Small intestine (tissue), 7 donors: ENCODE results near the gene ANKRD42. TPM values are rescaled to one million over a fixed set of nuclear protein-coding genes. Genes with fewer than 3 reads are reported as not detected.

ENCODE experiments used
- DNase-seq, 2 donors: peaks; one replicate each; pipeline versions ENCODE4 v3.0.0 to v3.0.0-alpha.2; 2013
- FAIRE-seq: peaks from 2 replicates; lab custom pipeline; 2012; peaks lifted over from hg19 to GRCh38; lab: Jason Lieb, UNC
- H3K27ac ChIP-seq, 3 donors: one replicate each; pipeline ENCODE4 v1.5.1; 2013; ENCODE audit warnings: low read length in 2 of 3, mild to moderate bottlenecking in 2 of 3, control low read depth in 1 of 3, inconsistent platforms in 1 of 3, low read depth in 1 of 3, moderate library complexity in 1 of 3
- H3K27me3 ChIP-seq, 3 donors: one replicate each; pipeline ENCODE4 v1.6.1; 2013; ENCODE audit warnings: low read length in 3 of 3, inconsistent platforms in 1 of 3; ENCODE audit not compliant: control insufficient read depth in 3 of 3, insufficient read depth in 3 of 3
- H3K36me3 ChIP-seq, 3 donors: one replicate each; pipeline ENCODE4 v1.6.1; 2013; ENCODE audit warnings: low read length in 3 of 3, inconsistent platforms in 1 of 3, low read depth in 1 of 3, mild to moderate bottlenecking in 1 of 3, moderate library complexity in 1 of 3; ENCODE audit not compliant: control insufficient read depth in 3 of 3, insufficient read depth in 2 of 3
- H3K4me1 ChIP-seq, 3 donors: one replicate each; pipeline ENCODE4 v1.6.1; 2013; ENCODE audit warnings: low read length in 2 of 3, inconsistent platforms in 1 of 3, low read depth in 1 of 3, mild to moderate bottlenecking in 1 of 3, moderate library complexity in 1 of 3; ENCODE audit not compliant: control insufficient read depth in 3 of 3, insufficient read depth in 2 of 3
- H3K4me3 ChIP-seq, 3 donors: one replicate each; pipeline ENCODE4 v1.5.1; 2013; ENCODE audit warnings: low read length in 3 of 3, control low read depth in 1 of 3, inconsistent platforms in 1 of 3, low read depth in 1 of 3, mild to moderate bottlenecking in 1 of 3, moderate library complexity in 1 of 3
- H3K9me3 ChIP-seq, 2 donors: one replicate each; pipeline ENCODE4 v1.6.1; 2013; ENCODE audit warnings: low read depth in 1 of 2, low read length in 1 of 2; ENCODE audit not compliant: control insufficient read depth in 2 of 2, insufficient read depth in 1 of 2
- WGBS, 3 donors: extraction: QIAGEN DNeasy Blood & Tissue Kit; methylation state at CpG; one replicate each; pipeline ENCODE4 v1.1.7; 2013; 5-methylcytosine and 5-hydroxymethylcytosine counted together
- polyA plus RNA-seq, 4 donors: library from polyadenylated mRNA; stranded (reverse) in 3 of 4; unstranded in 1 of 4; fragments of 200-250 nt in 3 of 4; fragments of 120-200 nt in 1 of 4; gene quantifications; one replicate each; pipeline versions ENCODE4 v1.2.1 to v1.2.3, GENCODE V29; 2013
- donor health status: healthy with polysubstance abuse.
- donor health status: control.
- donor health status: control.
- donor health status: Bipolar disorder and iron deficiency.
- donor health status: healthy.

ANKRD42 gene
- polyA plus RNA-seq, 4 donors: 4.3 to 9.1 (median 5.2) TPM

DNA sequence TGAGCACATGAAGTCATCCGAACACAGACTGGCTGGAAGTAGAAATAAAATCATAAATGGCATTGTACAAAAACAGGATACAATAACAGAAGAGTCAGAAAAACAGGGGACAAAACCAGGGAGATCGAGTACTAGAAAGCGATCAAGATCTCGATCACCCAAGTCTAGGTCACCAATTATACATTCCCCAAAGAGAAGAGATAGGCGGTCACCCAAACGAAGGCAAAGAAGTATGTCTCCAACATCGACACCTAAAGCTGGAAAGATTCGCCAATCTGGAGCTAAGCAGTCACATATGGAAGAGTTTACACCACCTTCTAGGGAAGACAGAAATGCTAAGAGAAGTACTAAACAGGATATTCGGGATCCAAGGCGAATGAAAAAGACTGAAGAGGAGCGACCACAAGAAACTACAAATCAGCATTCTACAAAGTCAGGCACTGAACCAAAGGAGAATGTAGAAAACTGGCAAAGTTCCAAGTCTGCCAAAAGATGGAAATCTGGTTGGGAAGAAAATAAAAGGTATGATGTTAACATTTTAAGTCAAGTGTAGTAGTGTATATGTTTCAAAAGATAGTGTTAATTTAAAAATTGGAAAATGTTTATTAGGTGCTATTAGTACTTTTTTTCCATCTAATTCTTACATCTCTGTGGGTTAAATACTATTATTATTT, 27.2 kb upstream of the ANKRD42 start:
- WGBS, 3 donors: 96 to 98% (median 97%) methylated on average over 11 of the region's 11 CpGs
- Histone ChIP-seq H3K9me3 (peaks cover 0 to 12% of the 10 kb centered on the region in 2 donors), H3K36me3 (peaks cover 21 to 29% (median 22%) of the 10 kb centered on the region in 3 donors), H3K4me1 (peaks cover 8 to 10% (median 8%) of the 10 kb centered on the region in 3 donors), H3K27ac (no peak overlapping the region), H3K27me3 (no peaks in the 10 kb centered on the region), H3K4me3 (no peak overlapping the region)
- DNase-seq (no peak), FAIRE-seq (peak; percentile 55)

DNA sequence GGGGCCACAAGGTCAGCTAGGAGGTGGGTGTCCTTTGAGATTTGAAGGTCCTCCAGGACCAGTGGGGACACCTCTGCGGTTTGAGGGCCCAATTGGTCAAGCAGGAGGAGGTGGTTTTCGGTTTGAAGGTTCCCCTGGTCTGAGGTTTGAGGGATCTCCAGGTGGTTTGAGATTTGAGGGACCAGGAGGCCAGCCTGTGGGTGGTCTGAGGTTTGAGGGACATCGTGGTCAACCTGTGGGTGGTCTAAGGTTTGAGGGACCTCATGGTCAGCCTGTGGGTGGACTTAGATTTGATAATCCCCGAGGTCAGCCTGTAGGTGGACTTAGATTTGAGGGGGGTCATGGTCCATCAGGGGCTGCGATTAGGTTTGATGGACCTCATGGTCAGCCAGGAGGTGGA, 24.8 kb upstream of the ANKRD42 start:
- H3K9me3 ChIP-seq: peaks cover 0 to 12% of the 10 kb centered on the region in 2 donors
- no peak overlapping the region for H3K27ac ChIP-seq
- no peak for FAIRE-seq
- H3K36me3 ChIP-seq: peaks cover 22 to 30% (median 29%) of the 10 kb centered on the region in 3 donors
- DNase-seq: no peak
- H3K4me1 ChIP-seq: peaks cover 7 to 9% (median 8%) of the 10 kb centered on the region in 3 donors
- 96% methylated on average over 5 of the region's 5 CpGs for WGBS, 3 donors
- H3K4me3 ChIP-seq: no peak overlapping the region
- no peaks in the 10 kb centered on the region for H3K27me3 ChIP-seq

DNA sequence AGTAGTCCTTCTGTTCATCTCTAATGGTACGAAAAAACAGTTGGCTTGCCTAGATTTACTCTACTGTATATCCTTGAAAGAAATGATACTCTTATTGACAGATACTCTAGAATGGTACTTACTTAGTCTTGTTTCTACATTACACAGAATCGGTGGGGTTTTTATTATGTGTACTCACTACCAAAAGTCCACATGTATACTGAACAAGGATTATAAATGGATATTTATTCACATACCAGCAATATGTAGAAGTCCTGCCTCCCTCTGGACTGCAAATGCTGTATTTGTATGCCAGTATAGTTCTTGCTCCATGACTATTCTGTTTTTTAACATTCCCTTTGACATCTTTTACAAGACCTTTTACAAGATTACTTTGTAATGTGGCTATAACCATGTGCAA, 22.6 kb upstream of the ANKRD42 start:
- no peak for FAIRE-seq
- DNase-seq: no peak
- Histone ChIP-seq H3K27me3 (no peaks in the 10 kb centered on the region), H3K36me3 (peaks cover 18 to 36% (median 29%) of the 10 kb centered on the region in 3 donors), H3K9me3 (peaks cover 0 to 12% of the 10 kb centered on the region in 2 donors), H3K4me3 (no peak overlapping the region), H3K4me1 (peaks cover 7 to 12% (median 10%) of the 10 kb centered on the region in 3 donors), H3K27ac (no peak overlapping the region)
- WGBS, 3 donors: 34 to 50% (median 49%) methylated on average over 2 of the region's 2 CpGs

DNA sequence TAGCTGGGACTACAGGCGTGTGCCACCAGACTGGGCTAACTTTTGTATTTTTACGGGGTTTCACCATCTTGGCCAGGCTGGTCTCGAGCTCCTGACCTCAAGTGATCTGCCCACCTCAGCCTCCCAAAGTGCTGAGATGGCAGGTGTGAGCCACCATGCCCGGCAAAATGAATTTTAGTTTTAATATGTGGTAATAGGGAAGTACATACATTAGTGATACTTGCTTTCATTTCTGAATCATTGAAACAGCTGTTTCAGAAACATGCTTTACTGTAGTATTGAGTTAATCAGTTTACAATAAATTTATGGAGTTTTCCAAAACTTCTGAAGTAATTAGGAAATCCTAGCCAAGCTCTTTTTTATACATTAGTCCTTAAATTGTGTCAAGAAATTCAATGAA, 21.0 kb upstream of the ANKRD42 start:
- Histone ChIP-seq H3K4me3 (no peak overlapping the region), H3K27ac (no peak overlapping the region), H3K9me3 (peaks cover 0 to 12% of the 10 kb centered on the region in 2 donors), H3K36me3 (peaks cover 16 to 36% (median 21%) of the 10 kb centered on the region in 3 donors), H3K4me1 (peaks cover 7 to 12% (median 10%) of the 10 kb centered on the region in 3 donors), H3K27me3 (no peaks in the 10 kb centered on the region)
- DNase-seq (no peak), FAIRE-seq (no peak)
- WGBS, 3 donors: 78 to 88% (median 80%) methylated on average over 4 of the region's 4 CpGs

DNA sequence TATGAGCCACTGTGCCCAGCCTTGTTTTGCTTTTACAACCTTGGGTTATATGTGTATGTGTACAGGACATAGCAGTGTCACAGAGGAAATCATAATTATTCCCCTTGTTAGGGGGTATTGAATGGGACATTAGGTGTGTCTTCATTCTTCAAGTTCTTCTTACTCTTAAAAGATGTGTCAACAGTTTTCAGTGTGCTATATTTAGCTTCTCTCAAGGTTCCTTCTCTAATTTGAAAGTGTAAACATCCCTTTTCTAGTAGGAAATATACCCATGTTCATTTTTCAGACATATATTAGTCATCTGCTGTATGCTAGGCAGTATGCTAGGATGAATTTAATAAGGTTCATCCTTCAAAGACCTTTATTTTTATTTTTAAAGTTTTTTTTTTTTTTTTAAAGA, 19.5 kb upstream of the ANKRD42 start:
- Histone ChIP-seq H3K9me3 (peaks cover 0 to 4% of the 10 kb centered on the region in 2 donors), H3K27ac (peak overlapping the region in 1 of 3 donors; percentile 32), H3K4me3 (no peak overlapping the region), H3K27me3 (no peaks in the 10 kb centered on the region), H3K36me3 (peaks cover 8 to 33% (median 15%) of the 10 kb centered on the region in 3 donors), H3K4me1 (peaks cover 7 to 12% (median 8%) of the 10 kb centered on the region in 3 donors)
- DNase-seq (no peak), FAIRE-seq (no peak)

DNA sequence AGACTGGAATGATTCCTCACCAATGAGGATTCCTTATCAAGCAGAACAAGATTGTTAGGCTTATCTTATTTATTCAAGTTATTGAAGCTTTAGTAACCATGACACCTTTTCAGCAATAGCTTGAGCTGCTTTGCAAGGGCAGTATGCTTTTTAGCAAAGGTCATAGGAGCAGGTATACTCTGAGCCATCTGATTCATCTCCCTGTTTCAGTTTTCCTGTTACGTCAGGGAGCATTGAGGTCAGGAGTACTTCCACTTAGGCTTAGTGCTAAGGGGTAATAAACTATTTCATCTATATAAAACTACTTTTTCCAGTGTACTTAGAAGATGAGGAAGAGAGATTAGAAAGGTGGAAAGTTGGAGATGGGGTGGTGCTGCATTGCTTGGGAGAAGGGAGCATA, 17.7 kb upstream of the ANKRD42 start:
- H3K27me3 ChIP-seq: no peaks in the 10 kb centered on the region
- H3K4me3 ChIP-seq: no peak overlapping the region
- WGBS, 3 donors: 31 to 62% (median 40%) methylated on average over 1 of the region's 1 CpG
- no peak overlapping the region for H3K27ac ChIP-seq
- DNase-seq: peak; percentile 55 to 82
- no peak for FAIRE-seq
- peaks cover 4 to 5% (median 4%) of the 10 kb centered on the region in 3 donors for H3K4me1 ChIP-seq
- H3K9me3 ChIP-seq: no peaks in the 10 kb centered on the region
- peaks cover 3 to 38% (median 17%) of the 10 kb centered on the region in 3 donors for H3K36me3 ChIP-seq

DNA sequence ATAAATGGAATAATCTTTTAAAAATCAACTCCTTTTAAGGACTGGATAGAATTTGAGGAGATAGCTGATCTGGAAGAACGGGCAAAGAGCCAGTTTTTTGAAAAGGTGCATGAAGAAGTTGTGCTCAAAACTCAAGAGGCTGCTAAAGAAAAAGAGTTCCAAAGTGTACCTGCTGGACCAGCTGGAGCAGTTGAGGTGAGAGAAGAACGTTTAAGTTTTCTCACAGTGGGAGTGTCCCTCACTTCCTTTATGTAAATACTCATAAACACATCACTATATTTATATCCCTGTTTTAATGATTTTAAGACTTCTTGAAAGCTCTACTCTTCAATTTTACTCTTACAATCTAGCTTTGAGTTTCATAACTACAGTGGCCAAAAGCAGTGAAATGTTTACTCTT, 11.7 kb upstream of the ANKRD42 start:
- Histone ChIP-seq H3K36me3 (peaks cover 2 to 30% (median 24%) of the 10 kb centered on the region in 3 donors), H3K4me3 (no peak overlapping the region), H3K4me1 (no peaks in the 10 kb centered on the region), H3K27me3 (no peaks in the 10 kb centered on the region), H3K9me3 (no peaks in the 10 kb centered on the region), H3K27ac (no peak overlapping the region)
- no peak for DNase-seq
- no peak for FAIRE-seq
- 43 to 52% (median 52%) methylated on average over 2 of the region's 2 CpGs for WGBS, 3 donors

DNA sequence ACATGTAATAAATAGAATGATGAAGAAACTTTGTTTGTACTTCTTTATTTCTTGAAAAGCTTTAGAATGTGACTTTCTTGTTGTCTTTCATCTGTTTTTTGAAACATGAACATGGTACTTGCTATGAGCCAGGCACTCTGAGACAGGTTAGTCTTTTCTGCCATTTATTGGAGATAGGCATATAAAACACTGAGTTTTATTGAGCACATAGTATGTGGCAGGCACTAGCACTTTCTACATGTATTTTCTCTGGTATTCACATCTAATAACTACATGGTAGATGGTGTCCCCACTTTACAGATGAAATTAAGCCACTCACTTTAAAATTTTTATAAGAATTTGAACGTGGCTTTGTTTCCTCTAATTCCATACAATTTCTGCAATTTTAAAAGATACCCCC, 7.7 kb upstream of the ANKRD42 start:
- FAIRE-seq (no peak), DNase-seq (no peak)
- Histone ChIP-seq H3K4me1 (no peaks in the 10 kb centered on the region), H3K27me3 (no peaks in the 10 kb centered on the region), H3K9me3 (no peaks in the 10 kb centered on the region), H3K4me3 (no peak overlapping the region), H3K36me3 (peaks cover 2 to 33% (median 13%) of the 10 kb centered on the region in 3 donors), H3K27ac (no peak overlapping the region)
- 89 to 95% (median 92%) methylated on average over 1 of the region's 1 CpG for WGBS, 3 donors
